ENCODE measurements around the gene ELAPOR2.

Gene ELAPOR2

DNA sequence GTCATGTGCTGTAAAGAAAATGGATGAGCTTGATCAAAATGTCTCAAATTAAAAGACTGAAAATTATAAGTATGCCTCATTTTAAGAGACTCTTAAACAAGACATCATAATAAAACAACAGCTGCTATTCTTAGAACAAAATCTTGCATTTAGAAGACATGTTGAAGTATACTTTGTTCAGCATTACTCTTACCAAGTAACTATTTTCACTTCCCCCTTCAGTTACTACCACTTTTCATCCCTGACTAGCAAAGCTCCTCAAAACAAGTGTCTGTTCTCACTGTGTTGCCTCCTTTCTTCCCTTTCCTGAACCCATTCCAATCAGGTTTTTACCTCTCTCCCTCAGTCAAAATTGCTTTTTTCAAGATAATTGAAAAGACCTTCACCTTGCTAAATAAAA lies 31.6 kb downstream of the ELAPOR2 start:
- H3K79me2 ChIP-seq (ENCODE audit: insufficient read depth, low read length) = no peaks in the 10 kb centered on the region
- peaks cover 11% of the 10 kb centered on the region for H3K4me1 ChIP-seq (ENCODE audit: insufficient read depth, low read length, severe bottlenecking)
- H3F3A ChIP-seq (ENCODE audit: insufficient read depth, low read length) = no peaks in the 10 kb centered on the region
- no peak overlapping the region for H2AFZ ChIP-seq (ENCODE audit: low read length)
- TF ChIP-seq, protein P1, sequence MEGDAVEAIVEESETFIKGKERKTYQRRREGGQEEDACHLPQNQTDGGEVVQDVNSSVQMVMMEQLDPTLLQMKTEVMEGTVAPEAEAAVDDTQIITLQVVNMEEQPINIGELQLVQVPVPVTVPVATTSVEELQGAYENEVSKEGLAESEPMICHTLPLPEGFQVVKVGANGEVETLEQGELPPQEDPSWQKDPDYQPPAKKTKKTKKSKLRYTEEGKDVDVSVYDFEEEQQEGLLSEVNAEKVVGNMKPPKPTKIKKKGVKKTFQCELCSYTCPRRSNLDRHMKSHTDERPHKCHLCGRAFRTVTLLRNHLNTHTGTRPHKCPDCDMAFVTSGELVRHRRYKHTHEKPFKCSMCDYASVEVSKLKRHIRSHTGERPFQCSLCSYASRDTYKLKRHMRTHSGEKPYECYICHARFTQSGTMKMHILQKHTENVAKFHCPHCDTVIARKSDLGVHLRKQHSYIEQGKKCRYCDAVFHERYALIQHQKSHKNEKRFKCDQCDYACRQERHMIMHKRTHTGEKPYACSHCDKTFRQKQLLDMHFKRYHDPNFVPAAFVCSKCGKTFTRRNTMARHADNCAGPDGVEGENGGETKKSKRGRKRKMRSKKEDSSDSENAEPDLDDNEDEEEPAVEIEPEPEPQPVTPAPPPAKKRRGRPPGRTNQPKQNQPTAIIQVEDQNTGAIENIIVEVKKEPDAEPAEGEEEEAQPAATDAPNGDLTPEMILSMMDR (IDR thresholded peaks at IDR 0.05; ENCODE audit: low read length) = no peak
- no peak for TF ChIP-seq EZH2 (IDR thresholded peaks at IDR 0.05; ENCODE audit: borderline replicate concordance, low read length)
- no peaks in the 10 kb centered on the region for H3K27me3 ChIP-seq (ENCODE audit: insufficient read depth, low read length)
- peak overlapping the region; percentile 26 for H3K27ac ChIP-seq (ENCODE audit: low read depth, low read length, poor library complexity, severe bottlenecking)
- 0 out of 2 replicates have a peak, but pooled peaks cover 2% of the 10 kb centered on the region for H3K9me3 ChIP-seq (ENCODE audit: low read length)
- no peak overlapping the region for H3K9ac ChIP-seq (ENCODE audit: low read length)
- H4K20me1 ChIP-seq (ENCODE audit: insufficient read depth, low read length) = no peaks in the 10 kb centered on the region
- no peak overlapping the region; the same call in 1 of the 2 replicates for H3K4me2 ChIP-seq (ENCODE audit: low read length)
- no peaks in the 10 kb centered on the region for H3K9me2 ChIP-seq (ENCODE audit: low read depth, low read length)
- H3K36me3 ChIP-seq (ENCODE audit: insufficient read depth, low read length) = no peaks in the 10 kb centered on the region
- H3K4me3 ChIP-seq (ENCODE audit: low read depth, low read length, poor library complexity, severe bottlenecking) = no peak overlapping the region

DNA sequence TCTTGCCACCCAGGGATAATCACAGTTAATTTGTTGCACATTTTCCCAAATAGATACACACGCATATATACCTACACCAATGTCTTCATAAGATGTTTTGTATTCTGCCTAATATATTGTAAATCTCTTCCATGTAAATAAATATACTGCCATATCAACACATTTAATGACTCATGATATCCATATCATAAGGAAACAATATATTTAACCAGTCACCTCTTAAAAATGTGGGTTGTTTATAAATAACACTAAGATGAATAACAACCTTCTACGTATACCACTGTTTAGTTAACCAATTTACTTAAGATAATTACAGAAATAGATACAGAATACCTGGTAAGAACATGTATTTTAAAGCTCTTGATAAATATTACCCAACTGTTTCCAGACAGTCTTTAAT lies 38.2 kb downstream of the ELAPOR2 start:
- Histone ChIP-seq H3K36me3 (ENCODE audit: insufficient read depth, low read length) (no peaks in the 10 kb centered on the region), H3K9ac (ENCODE audit: low read length) (no peak overlapping the region), H3F3A (ENCODE audit: insufficient read depth, low read length) (no peaks in the 10 kb centered on the region), H2AFZ (ENCODE audit: low read length) (no peak overlapping the region), H3K27me3 (ENCODE audit: insufficient read depth, low read length) (no peaks in the 10 kb centered on the region), H3K9me3 (ENCODE audit: low read length) (no peaks in the 10 kb centered on the region), H3K27ac (ENCODE audit: low read depth, low read length, poor library complexity, severe bottlenecking) (no peak overlapping the region), H3K79me2 (ENCODE audit: insufficient read depth, low read length) (no peaks in the 10 kb centered on the region), H3K4me1 (ENCODE audit: insufficient read depth, low read length, severe bottlenecking) (no peaks in the 10 kb centered on the region), H3K4me3 (ENCODE audit: low read depth, low read length, poor library complexity, severe bottlenecking) (no peak overlapping the region), H3K4me2 (ENCODE audit: low read length) (no peak overlapping the region), H4K20me1 (ENCODE audit: insufficient read depth, low read length) (no peaks in the 10 kb centered on the region), H3K9me2 (ENCODE audit: low read depth, low read length) (no peaks in the 10 kb centered on the region)
- TF ChIP-seq EZH2 (IDR thresholded peaks at IDR 0.05; ENCODE audit: borderline replicate concordance, low read length) = no peak
- TF ChIP-seq, protein P1 (IDR thresholded peaks at IDR 0.05; ENCODE audit: low read length) = no peak

DNA sequence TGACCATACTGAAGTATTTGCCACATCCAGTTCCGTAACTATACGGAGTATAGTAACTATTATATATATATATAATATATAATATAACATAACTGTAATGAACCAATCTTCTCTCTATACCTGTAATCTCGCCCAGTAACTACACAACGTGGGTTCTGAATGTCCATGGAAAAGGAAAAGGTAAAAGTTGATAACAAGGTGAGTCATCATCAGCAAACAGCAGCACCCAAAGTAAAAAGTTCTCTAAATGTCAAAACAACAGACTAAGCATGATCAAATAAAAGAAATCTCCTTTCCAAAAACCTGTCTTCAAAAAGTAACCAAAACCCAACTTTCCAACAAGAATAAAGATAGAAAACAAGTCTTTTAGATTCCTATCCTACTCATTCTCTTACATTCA lies 42.8 kb downstream of the ELAPOR2 start:
- Histone ChIP-seq H3K4me1 (ENCODE audit: insufficient read depth, low read length, severe bottlenecking) (no peaks in the 10 kb centered on the region), H3K27ac (ENCODE audit: low read depth, low read length, poor library complexity, severe bottlenecking) (no peak overlapping the region), H3K27me3 (ENCODE audit: insufficient read depth, low read length) (no peaks in the 10 kb centered on the region), H3K4me3 (ENCODE audit: low read depth, low read length, poor library complexity, severe bottlenecking) (no peak overlapping the region), H3K4me2 (ENCODE audit: low read length) (no peak overlapping the region), H2AFZ (ENCODE audit: low read length) (no peak overlapping the region), H3F3A (ENCODE audit: insufficient read depth, low read length) (no peaks in the 10 kb centered on the region), H3K9me3 (ENCODE audit: low read length) (no peaks in the 10 kb centered on the region), H3K9ac (ENCODE audit: low read length) (no peak overlapping the region), H3K79me2 (ENCODE audit: insufficient read depth, low read length) (no peaks in the 10 kb centered on the region), H3K36me3 (ENCODE audit: insufficient read depth, low read length) (no peaks in the 10 kb centered on the region), H3K9me2 (ENCODE audit: low read depth, low read length) (no peaks in the 10 kb centered on the region), H4K20me1 (ENCODE audit: insufficient read depth, low read length) (no peaks in the 10 kb centered on the region)
- TF ChIP-seq, protein P1 (IDR thresholded peaks at IDR 0.05; ENCODE audit: low read length) = no peak
- no peak for TF ChIP-seq EZH2 (IDR thresholded peaks at IDR 0.05; ENCODE audit: borderline replicate concordance, low read length)
